Renal cortical epithelial cell (primary cell): ENCODE measurements around the gene ITPRIP. TPM values are rescaled to one million over a fixed set of nuclear protein-coding genes. Genes with fewer than 3 reads are reported as not detected.

Experiments
- total RNA-seq: library from RNA; depleted of rRNA; stranded (reverse); fragments of >200 nt; gene quantifications from 2 replicates; pipeline ENCODE4 v1.2.3, GENCODE V29; 2014

Gene ITPRIP
- total RNA-seq, 1 donor from 2014 or later = 8.1 TPM

Other genes with a start within 250 kb of the ITPRIP start
- 5.3 and 15.5 TPM in 2 replicates for gene SFR1, start 216.3 kb downstream of the ITPRIP start, total RNA-seq
- 0.52 and 4.7 TPM in 2 replicates for gene CFAP43, start 106.1 kb downstream of the ITPRIP start, total RNA-seq
- gene GSTO1, start 83.6 kb downstream of the ITPRIP start, total RNA-seq = 46.7 and 234 TPM in 2 replicates
- 8.5 and 8.9 TPM in 2 replicates for gene GSTO2, start 69.3 kb downstream of the ITPRIP start, total RNA-seq
- 0.75 and 1.6 TPM in 2 replicates for gene CFAP58, start 15.4 kb upstream of the ITPRIP start, total RNA-seq